SK-N-SH treated with all-trans-retinoic acid at 6 μM for 48 hours (cell line): Measurements from ENCODE around the gene XRCC1.
"Not testable (repeated sequence)": the region's sequence is repeated elsewhere in the genome, so short reads cannot be mapped to it uniquely, and the experiment has no call there.

Experiments
- ATAC-seq: fragments of 200-7000 bp; cut with Tn5 transposase; 3 replicates; pipeline ENCODE4 v1.9.1; 2020; ENCODE audit warnings: mild to moderate bottlenecking, moderate library complexity
- ARNTL ChIP-seq: fragments of 450-650 bp; formaldehyde crosslinking; IDR thresholded peaks from 2 replicates; pipeline ENCODE4 v1.5.0; 2020; ENCODE audit warnings: low read depth, mild to moderate bottlenecking, moderate library complexity, borderline replicate concordance
- CSDC2 ChIP-seq: fragments of 250-450 bp; sonication (Bioruptor Pico); IDR thresholded peaks from 2 replicates; pipeline ENCODE4 v1.5.0; 2020; ENCODE audit warnings: mild to moderate bottlenecking, moderate library complexity
- CSRNP3 ChIP-seq: fragments of 250-450 bp; sonication (Bioruptor Pico); IDR thresholded peaks from 2 replicates; pipeline ENCODE4 v1.5.1; 2021; ENCODE audit warnings: mild to moderate bottlenecking, moderate library complexity
- ESRRG ChIP-seq: fragments of 250-450 bp; sonication (Bioruptor Pico); IDR thresholded peaks from 2 replicates; pipeline ENCODE4 v1.6.1; 2021; ENCODE audit warnings: mild to moderate bottlenecking
- ISL1 ChIP-seq: fragments of 250-450 bp; sonication (Bioruptor Pico); IDR thresholded peaks from 2 replicates; pipeline ENCODE4 v2.1.2; 2022; ENCODE audit warnings: mild to moderate bottlenecking, moderate library complexity
- PPARA ChIP-seq: fragments of 250-450 bp; sonication (Bioruptor Pico); IDR thresholded peaks from 2 replicates; pipeline ENCODE4 v1.5.0; 2020; ENCODE audit warnings: mild to moderate bottlenecking, borderline replicate concordance
- RARB ChIP-seq: fragments of 250-450 bp; sonication (Bioruptor Pico); IDR thresholded peaks from 2 replicates; pipeline ENCODE4 v1.8.0; 2021; ENCODE audit warnings: mild to moderate bottlenecking, moderate library complexity
- SNAI2 ChIP-seq: fragments of 250-450 bp; sonication (Bioruptor Pico); IDR thresholded peaks from 2 replicates; pipeline ENCODE4 v1.5.0; 2020; ENCODE audit warnings: mild to moderate bottlenecking, moderate library complexity
- TCF4 ChIP-seq: fragments of 250-450 bp; sonication (Bioruptor Pico); IDR thresholded peaks from 2 replicates; pipeline ENCODE4 v1.8.0; 2021; ENCODE audit warnings: mild to moderate bottlenecking, moderate library complexity, borderline replicate concordance
- TOX ChIP-seq: fragments of 250-450 bp; sonication (Bioruptor Pico); IDR thresholded peaks from 2 replicates; pipeline ENCODE4 v1.8.0; 2021; ENCODE audit warnings: mild to moderate bottlenecking, moderate library complexity, borderline replicate concordance
- ZC3H10 ChIP-seq: fragments of 250-450 bp; sonication (Bioruptor Pico); IDR thresholded peaks from 2 replicates; pipeline ENCODE4 v1.5.1; 2021; ENCODE audit warnings: mild to moderate bottlenecking, moderate library complexity
- ZFP3 ChIP-seq: fragments of 250-450 bp; sonication (Bioruptor Pico); IDR thresholded peaks from 2 replicates; pipeline ENCODE4 v1.5.0; 2020; ENCODE audit warnings: mild to moderate bottlenecking, moderate library complexity
- ZNF565 ChIP-seq: fragments of 450-650 bp; formaldehyde crosslinking; conservative IDR thresholded peaks from 2 replicates; pipeline ENCODE4 v1.5.0; 2020; ENCODE audit warnings: low read depth, mild to moderate bottlenecking, moderate library complexity
- ZNF70 ChIP-seq: fragments of 450-650 bp; formaldehyde crosslinking; IDR thresholded peaks from 2 replicates; pipeline ENCODE4 v1.5.0; 2020; ENCODE audit warnings: mild to moderate bottlenecking, moderate library complexity
- ZNF8 ChIP-seq: fragments of 450-650 bp; formaldehyde crosslinking; IDR thresholded peaks from 2 replicates; pipeline ENCODE4 v1.5.0; 2020; ENCODE audit warnings: mild to moderate bottlenecking, moderate library complexity
- TF ChIP-seq, protein P1 (sequence below): fragments of 250-450 bp; sonication (Bioruptor Pico); IDR thresholded peaks from 2 replicates; pipeline ENCODE4 v1.8.0; 2020; ENCODE audit warnings: mild to moderate bottlenecking, moderate library complexity, borderline replicate concordance
- TF ChIP-seq, protein P2 (sequence below): fragments of 250-450 bp; sonication (Bioruptor Pico); IDR thresholded peaks from 2 replicates; pipeline ENCODE4 v1.5.0; 2020; ENCODE audit warnings: mild to moderate bottlenecking, moderate library complexity
- TF ChIP-seq, protein P3 (sequence below): fragments of 250-450 bp; sonication (Bioruptor Pico); IDR thresholded peaks from 2 replicates; pipeline ENCODE4 v1.5.1; 2020; ENCODE audit warnings: low read depth, mild to moderate bottlenecking, moderate library complexity

The XRCC1 gene

DNA sequence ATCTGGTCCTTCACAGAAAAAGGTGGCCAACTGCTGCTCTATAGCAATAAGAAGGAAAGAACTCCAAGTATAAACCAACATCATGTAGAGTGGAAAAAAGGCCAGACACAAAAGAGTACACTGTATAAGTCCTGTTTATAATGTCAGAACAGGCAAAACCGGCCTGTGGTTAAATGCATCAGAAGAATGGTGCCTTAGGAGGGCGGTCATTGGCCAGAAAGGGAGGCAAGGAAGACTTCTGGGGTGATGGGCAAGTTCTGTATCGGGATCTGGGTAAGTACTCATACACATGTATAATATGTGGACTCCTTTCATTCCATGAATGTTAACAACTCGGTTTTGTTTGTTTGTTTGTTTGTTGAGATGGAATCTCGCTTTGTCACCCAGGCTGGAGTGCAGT, 52.4 kb downstream of the XRCC1 start:
- TF ChIP-seq TCF4 (CRISPR knock-in tag) = no peak
- no peak for TF ChIP-seq RARB (CRISPR knock-in tag)
- TF ChIP-seq ESRRG (CRISPR knock-in tag) = no peak
- no peak for TF ChIP-seq PPARA (CRISPR knock-in tag)
- TF ChIP-seq, protein P1, sequence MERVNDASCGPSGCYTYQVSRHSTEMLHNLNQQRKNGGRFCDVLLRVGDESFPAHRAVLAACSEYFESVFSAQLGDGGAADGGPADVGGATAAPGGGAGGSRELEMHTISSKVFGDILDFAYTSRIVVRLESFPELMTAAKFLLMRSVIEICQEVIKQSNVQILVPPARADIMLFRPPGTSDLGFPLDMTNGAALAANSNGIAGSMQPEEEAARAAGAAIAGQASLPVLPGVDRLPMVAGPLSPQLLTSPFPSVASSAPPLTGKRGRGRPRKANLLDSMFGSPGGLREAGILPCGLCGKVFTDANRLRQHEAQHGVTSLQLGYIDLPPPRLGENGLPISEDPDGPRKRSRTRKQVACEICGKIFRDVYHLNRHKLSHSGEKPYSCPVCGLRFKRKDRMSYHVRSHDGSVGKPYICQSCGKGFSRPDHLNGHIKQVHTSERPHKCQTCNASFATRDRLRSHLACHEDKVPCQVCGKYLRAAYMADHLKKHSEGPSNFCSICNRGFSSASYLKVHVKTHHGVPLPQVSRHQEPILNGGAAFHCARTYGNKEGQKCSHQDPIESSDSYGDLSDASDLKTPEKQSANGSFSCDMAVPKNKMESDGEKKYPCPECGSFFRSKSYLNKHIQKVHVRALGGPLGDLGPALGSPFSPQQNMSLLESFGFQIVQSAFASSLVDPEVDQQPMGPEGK (CRISPR knock-in tag) = no peak
- no peak for TF ChIP-seq CSDC2
- no peak for ATAC-seq

GRCh38 chr19:43519436-43520088, 55.8 kb downstream of the XRCC1 start:
- no peak for TF ChIP-seq CSRNP3
- TF ChIP-seq ARNTL (CRISPR knock-in tag) = no peak
- TF ChIP-seq, protein P2, sequence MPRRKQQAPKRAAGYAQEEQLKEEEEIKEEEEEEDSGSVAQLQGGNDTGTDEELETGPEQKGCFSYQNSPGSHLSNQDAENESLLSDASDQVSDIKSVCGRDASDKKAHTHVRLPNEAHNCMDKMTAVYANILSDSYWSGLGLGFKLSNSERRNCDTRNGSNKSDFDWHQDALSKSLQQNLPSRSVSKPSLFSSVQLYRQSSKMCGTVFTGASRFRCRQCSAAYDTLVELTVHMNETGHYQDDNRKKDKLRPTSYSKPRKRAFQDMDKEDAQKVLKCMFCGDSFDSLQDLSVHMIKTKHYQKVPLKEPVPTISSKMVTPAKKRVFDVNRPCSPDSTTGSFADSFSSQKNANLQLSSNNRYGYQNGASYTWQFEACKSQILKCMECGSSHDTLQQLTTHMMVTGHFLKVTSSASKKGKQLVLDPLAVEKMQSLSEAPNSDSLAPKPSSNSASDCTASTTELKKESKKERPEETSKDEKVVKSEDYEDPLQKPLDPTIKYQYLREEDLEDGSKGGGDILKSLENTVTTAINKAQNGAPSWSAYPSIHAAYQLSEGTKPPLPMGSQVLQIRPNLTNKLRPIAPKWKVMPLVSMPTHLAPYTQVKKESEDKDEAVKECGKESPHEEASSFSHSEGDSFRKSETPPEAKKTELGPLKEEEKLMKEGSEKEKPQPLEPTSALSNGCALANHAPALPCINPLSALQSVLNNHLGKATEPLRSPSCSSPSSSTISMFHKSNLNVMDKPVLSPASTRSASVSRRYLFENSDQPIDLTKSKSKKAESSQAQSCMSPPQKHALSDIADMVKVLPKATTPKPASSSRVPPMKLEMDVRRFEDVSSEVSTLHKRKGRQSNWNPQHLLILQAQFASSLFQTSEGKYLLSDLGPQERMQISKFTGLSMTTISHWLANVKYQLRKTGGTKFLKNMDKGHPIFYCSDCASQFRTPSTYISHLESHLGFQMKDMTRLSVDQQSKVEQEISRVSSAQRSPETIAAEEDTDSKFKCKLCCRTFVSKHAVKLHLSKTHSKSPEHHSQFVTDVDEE (CRISPR knock-in tag) = no peak
- TF ChIP-seq TCF4 (CRISPR knock-in tag) = no peak
- no peak for TF ChIP-seq ISL1 (CRISPR knock-in tag)
- no peak for TF ChIP-seq SNAI2 (CRISPR knock-in tag)
- TF ChIP-seq ZC3H10 (CRISPR knock-in tag) = no peak
- ATAC-seq = peak; percentile 92

GRCh38 chr19:43518051-43518450, 57.3 kb downstream of the XRCC1 start:
- no peak for ATAC-seq
- TF ChIP-seq ZNF8 (CRISPR knock-in tag) (no peak), ZFP3 (CRISPR knock-in tag) (no peak), CSRNP3 (no peak), TOX (CRISPR knock-in tag) (no peak), ZNF70 (CRISPR knock-in tag) (no peak), ZNF565 (no peak), RARB (CRISPR knock-in tag) (no peak), ARNTL (CRISPR knock-in tag) (no peak), ZC3H10 (CRISPR knock-in tag) (no peak), ESRRG (CRISPR knock-in tag) (no peak), PPARA (CRISPR knock-in tag) (no peak), TCF4 (CRISPR knock-in tag) (no peak), CSDC2 (no peak), ISL1 (CRISPR knock-in tag) (no peak)
- TF ChIP-seq, protein P1 (CRISPR knock-in tag) = no peak
- TF ChIP-seq, protein P3, sequence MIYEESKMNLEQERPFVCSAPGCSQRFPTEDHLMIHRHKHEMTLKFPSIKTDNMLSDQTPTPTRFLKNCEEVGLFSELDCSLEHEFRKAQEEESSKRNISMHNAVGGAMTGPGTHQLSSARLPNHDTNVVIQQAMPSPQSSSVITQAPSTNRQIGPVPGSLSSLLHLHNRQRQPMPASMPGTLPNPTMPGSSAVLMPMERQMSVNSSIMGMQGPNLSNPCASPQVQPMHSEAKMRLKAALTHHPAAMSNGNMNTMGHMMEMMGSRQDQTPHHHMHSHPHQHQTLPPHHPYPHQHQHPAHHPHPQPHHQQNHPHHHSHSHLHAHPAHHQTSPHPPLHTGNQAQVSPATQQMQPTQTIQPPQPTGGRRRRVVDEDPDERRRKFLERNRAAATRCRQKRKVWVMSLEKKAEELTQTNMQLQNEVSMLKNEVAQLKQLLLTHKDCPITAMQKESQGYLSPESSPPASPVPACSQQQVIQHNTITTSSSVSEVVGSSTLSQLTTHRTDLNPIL (CRISPR knock-in tag) = no peak

- ATAC-seq = not testable (repeated sequence)
Observed at GRCh38 chr19:43512399-43512798, 62.9 kb downstream of the XRCC1 start.
